Esophagus muscularis mucosa (tissue), 3 donors: Measurements from ENCODE around the gene OMA1.

Experiments
- POLR2AphosphoS5 ChIP-seq, 2 donors: sonication (generic); formaldehyde crosslinking; IDR thresholded peaks; one replicate each; pipeline ENCODE4 v1.6.1; 2017; ENCODE audit warnings: antibody characterized with exemption in 2 of 2
- TF ChIP-seq, protein P1 (sequence below), 3 experiments: fragments of 200-600 bp in 2 of 3; fragments of 450-650 bp in 1 of 3; sonication (generic) in 2 of 3; IDR thresholded peaks; one replicate each; pipeline ENCODE4 v1.5.1; 2017 to 2019; ENCODE audit warnings: antibody characterized with exemption in 3 of 3, mild to moderate bottlenecking in 2 of 3, moderate library complexity in 1 of 3

DNA sequence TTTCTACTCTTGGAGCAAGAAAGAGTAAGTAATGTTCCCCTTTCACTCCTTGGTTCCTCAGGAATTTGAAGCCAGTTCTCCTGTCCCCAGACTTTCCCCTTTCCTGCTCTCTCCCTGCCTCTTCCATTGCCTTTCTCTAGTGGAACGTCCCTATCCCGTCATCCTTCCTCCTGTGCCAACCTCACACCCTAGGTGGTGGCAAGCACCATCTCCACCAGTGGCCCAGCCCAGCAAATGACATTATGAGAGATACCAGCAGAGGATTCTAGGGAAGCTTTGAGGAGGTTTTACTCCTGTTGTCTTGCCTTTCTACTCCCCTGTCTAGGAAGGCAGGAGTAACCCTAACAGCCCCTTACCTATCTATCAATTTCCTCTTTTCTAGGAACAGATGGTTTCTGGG lies 38.6 kb upstream of the OMA1 start:
- TF ChIP-seq, protein P1, sequence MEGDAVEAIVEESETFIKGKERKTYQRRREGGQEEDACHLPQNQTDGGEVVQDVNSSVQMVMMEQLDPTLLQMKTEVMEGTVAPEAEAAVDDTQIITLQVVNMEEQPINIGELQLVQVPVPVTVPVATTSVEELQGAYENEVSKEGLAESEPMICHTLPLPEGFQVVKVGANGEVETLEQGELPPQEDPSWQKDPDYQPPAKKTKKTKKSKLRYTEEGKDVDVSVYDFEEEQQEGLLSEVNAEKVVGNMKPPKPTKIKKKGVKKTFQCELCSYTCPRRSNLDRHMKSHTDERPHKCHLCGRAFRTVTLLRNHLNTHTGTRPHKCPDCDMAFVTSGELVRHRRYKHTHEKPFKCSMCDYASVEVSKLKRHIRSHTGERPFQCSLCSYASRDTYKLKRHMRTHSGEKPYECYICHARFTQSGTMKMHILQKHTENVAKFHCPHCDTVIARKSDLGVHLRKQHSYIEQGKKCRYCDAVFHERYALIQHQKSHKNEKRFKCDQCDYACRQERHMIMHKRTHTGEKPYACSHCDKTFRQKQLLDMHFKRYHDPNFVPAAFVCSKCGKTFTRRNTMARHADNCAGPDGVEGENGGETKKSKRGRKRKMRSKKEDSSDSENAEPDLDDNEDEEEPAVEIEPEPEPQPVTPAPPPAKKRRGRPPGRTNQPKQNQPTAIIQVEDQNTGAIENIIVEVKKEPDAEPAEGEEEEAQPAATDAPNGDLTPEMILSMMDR (IDR thresholded peaks at IDR 0.05): no peak
- no peak for TF ChIP-seq POLR2AphosphoS5 (IDR thresholded peaks at IDR 0.05)
